Tibial nerve (tissue), 4 donors: ENCODE measurements around the gene ZBTB16. TPM values are rescaled to one million over a fixed set of nuclear protein-coding genes. Genes with fewer than 3 reads are reported as not detected.

Source experiments
- DNase-seq, 2 donors: peaks; one replicate each; pipeline ENCODE4 v3.0.0-alpha.2; 2019; ENCODE audit warnings: low spot score in 2 of 2
- H3K27ac ChIP-seq, 4 donors: fragments of 200-600 bp; sonication (generic) in 3 of 4; one replicate each; pipeline ENCODE4 v1.5.1; 2017 to 2019; ENCODE audit warnings: mild to moderate bottlenecking in 1 of 4
- H3K27me3 ChIP-seq, 2 donors: fragments of 200-600 bp; sonication (generic) in 1 of 2; one replicate each; pipeline versions ENCODE4 v1.5.1 to v1.6.0; 2017 to 2019
- H3K36me3 ChIP-seq, 3 donors: fragments of 200-600 bp; sonication (generic); one replicate each; pipeline ENCODE4 v1.5.1; 2018 to 2019
- H3K4me1 ChIP-seq, 4 donors: fragments of 200-600 bp; sonication (generic) in 3 of 4; one replicate each; pipeline ENCODE4 v1.5.1; 2017 to 2019
- H3K4me3 ChIP-seq, 4 donors: fragments of 200-600 bp; sonication (generic) in 3 of 4; one replicate each; pipeline ENCODE4 v1.5.1; 2017 to 2019; ENCODE audit warnings: mild to moderate bottlenecking in 1 of 4, moderate library complexity in 1 of 4
- H3K9me3 ChIP-seq, 4 donors: fragments of 200-600 bp; sonication (generic) in 3 of 4; one replicate each; pipeline ENCODE4 v1.5.1; 2017 to 2019
- CTCF ChIP-seq, 5 experiments: fragments of 200-600 bp in 3 of 5; fragments of 450-650 bp in 2 of 5; sonication (generic) in 3 of 5; IDR thresholded peaks; one replicate each; pipeline ENCODE4 v1.5.1; 2016 to 2019; ENCODE audit warnings: antibody characterized with exemption in 5 of 5, mild to moderate bottlenecking in 3 of 5, moderate library complexity in 2 of 5
- EP300 ChIP-seq, 2 donors: sonication (generic); formaldehyde crosslinking; IDR thresholded peaks; one replicate each; pipeline ENCODE4 v1.6.1; 2017; ENCODE audit warnings: antibody characterized with exemption in 2 of 2, mild to moderate bottlenecking in 1 of 2
- POLR2A ChIP-seq, 2 donors: fragments of 450-650 bp; IDR thresholded peaks; one replicate each; pipeline ENCODE4 v1.6.1; 2017; ENCODE audit warnings: antibody characterized with exemption in 2 of 2, mild to moderate bottlenecking in 2 of 2, moderate library complexity in 2 of 2
- WGBS, 2 donors: methylation state at CpG; one replicate each; pipeline ENCODE4 v1.1.5; 2018; 5-methylcytosine and 5-hydroxymethylcytosine counted together
- total RNA-seq, 4 donors: library from RNA; depleted of rRNA; stranded (reverse); fragments of >200 nt; gene quantifications; one replicate each; pipeline ENCODE4 v1.1.0, GENCODE V29; 2016

The ZBTB16 gene
- total RNA-seq, 4 donors from 2014 or later: 405 to 756 (median 580) TPM

DNA sequence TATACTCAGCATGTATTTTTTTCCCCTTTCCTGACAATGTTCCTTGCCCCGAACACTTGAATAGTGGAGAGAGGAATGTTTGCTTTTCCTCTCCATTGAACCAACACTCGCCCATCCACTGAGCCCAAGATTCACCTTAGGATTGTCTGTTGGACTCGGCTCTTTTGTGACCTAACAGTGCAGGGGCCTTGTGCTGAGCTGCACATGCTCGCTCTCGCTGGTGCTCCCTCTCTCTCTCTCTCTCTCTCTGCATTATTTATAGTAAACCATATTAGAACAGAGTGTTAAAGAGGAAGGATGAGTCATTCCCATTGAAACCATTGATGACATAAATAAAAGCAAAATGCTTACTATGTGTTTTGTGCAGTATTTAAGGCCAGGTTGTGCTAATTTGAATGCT lies 20.7 kb downstream of the ZBTB16 start:
- Histone ChIP-seq H3K9me3 (no peaks in the 10 kb centered on the region), H3K27ac (peak overlapping the region; percentile 39 to 81 (median 58)), H3K4me3 (peak overlapping the region in 1 of 4 donors; percentile 15), H3K36me3 (peaks cover 0 to 68% (median 0%) of the 10 kb centered on the region in 3 donors), H3K4me1 (peaks cover 0 to 100% (median 80%) of the 10 kb centered on the region in 4 donors), H3K27me3 (no peaks in the 10 kb centered on the region)
- TF ChIP-seq CTCF (IDR thresholded peaks at IDR 0.05): no peak
- TF ChIP-seq POLR2A (IDR thresholded peaks at IDR 0.05): peak in 1 of 2 donors; percentile 6
- peak; percentile 58 to 86 for TF ChIP-seq EP300 (IDR thresholded peaks at IDR 0.05)
- WGBS, 2 donors: 44 to 63% methylated on average over 5 of the region's 5 CpGs
- no peak for DNase-seq

DNA sequence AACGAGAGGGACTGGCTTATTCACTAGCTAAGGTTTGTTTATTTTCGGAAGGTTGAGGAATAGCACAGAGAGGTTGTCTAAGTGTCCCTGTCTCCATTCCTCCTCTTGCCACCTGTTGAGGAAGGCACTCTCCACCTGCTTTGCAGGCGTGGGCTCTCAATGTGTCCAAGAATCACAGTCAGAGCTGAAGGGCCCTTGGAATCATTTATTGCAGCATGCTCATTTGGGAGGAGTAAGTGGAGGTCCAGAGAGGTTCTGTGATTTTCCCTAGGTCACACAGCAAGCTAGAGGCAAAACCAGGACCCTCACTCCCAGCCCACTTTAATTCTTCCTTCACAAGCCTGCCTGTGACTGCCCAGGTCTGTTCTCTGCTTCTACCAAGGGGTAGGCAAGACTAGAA lies 21.3 kb downstream of the ZBTB16 start:
- Histone ChIP-seq H3K36me3 (peaks cover 0 to 66% (median 0%) of the 10 kb centered on the region in 3 donors), H3K4me3 (no peak overlapping the region), H3K27me3 (no peaks in the 10 kb centered on the region), H3K9me3 (no peaks in the 10 kb centered on the region), H3K4me1 (peaks cover 0 to 100% (median 81%) of the 10 kb centered on the region in 4 donors), H3K27ac (peak overlapping the region in 3 of 4 donors; percentile 6 to 81 (median 68))
- no peak for DNase-seq
- TF ChIP-seq EP300 (IDR thresholded peaks at IDR 0.05) (no peak), CTCF (IDR thresholded peaks at IDR 0.05) (no peak), POLR2A (IDR thresholded peaks at IDR 0.05) (no peak)
- WGBS, 2 donors: 87 to 91% methylated on average over 3 of the region's 3 CpGs

DNA sequence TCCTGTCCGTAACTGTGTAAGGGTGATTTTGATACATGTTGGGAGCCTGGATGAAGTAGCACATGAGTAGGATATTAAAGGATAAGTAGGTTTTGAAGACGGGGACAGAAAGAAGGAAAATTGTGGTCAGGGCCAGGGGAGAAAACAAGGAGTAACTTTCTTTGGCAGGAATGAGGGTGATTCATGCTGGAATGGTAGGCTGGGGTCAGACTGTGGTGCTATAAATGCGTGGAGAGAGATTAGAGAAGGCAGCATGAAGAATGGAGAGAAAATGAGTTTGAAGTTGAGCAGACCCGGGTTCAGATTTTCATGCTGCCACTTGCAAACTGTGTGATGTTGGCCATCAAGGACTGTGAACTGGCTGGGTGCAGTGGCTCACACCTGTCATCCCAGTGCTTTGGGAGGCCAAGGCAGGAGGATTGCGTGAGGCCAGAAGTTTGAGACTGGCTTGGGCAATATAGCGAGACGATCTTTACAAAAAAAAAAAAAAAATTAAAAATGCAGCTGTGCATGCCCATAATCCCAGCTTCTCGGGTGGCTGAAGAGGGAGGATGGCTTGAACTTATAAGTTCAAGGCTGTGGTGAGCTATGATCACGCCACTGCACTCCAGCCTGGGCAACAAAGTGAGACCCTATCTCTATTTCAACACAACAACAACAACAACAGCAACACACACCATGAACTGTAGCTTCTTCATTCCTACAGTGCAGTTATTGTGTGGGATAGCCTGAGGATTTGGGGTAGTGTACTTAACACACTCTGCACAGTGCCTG lies 22.3 kb downstream of the ZBTB16 start:
- H3K9me3 ChIP-seq: no peaks in the 10 kb centered on the region
- TF ChIP-seq EP300 (IDR thresholded peaks at IDR 0.05): no peak
- TF ChIP-seq POLR2A (IDR thresholded peaks at IDR 0.05): no peak
- no peak for TF ChIP-seq CTCF (IDR thresholded peaks at IDR 0.05)
- H3K27me3 ChIP-seq: no peaks in the 10 kb centered on the region
- no peak overlapping the region for H3K4me3 ChIP-seq
- 75 to 77% methylated on average over 9 of the region's 9 CpGs for WGBS, 2 donors
- H3K27ac ChIP-seq: peak overlapping the region in 2 of 4 donors; percentile 68 to 81
- DNase-seq: no peak
- H3K4me1 ChIP-seq: peaks cover 0 to 100% (median 76%) of the 10 kb centered on the region in 4 donors
- H3K36me3 ChIP-seq: peaks cover 0 to 67% (median 0%) of the 10 kb centered on the region in 3 donors

- H3K4me1 ChIP-seq: peaks cover 0 to 100% (median 75%) of the 10 kb centered on the region in 4 donors
- H3K9me3 ChIP-seq: no peaks in the 10 kb centered on the region
- H3K36me3 ChIP-seq: peaks cover 0 to 67% (median 0%) of the 10 kb centered on the region in 3 donors
- peak overlapping the region in 2 of 4 donors; percentile 28 to 68 for H3K27ac ChIP-seq
- 58 to 66% methylated on average over 6 of the region's 6 CpGs for WGBS, 2 donors
- no peaks in the 10 kb centered on the region for H3K27me3 ChIP-seq
- TF ChIP-seq EP300 (IDR thresholded peaks at IDR 0.05) (no peak), CTCF (IDR thresholded peaks at IDR 0.05) (no peak), POLR2A (IDR thresholded peaks at IDR 0.05) (no peak)
- no peak overlapping the region for H3K4me3 ChIP-seq
- DNase-seq: no peak
These were observed 22.9 kb downstream of the ZBTB16 start for GRCh38 chr11:114082415-114082748.

DNA sequence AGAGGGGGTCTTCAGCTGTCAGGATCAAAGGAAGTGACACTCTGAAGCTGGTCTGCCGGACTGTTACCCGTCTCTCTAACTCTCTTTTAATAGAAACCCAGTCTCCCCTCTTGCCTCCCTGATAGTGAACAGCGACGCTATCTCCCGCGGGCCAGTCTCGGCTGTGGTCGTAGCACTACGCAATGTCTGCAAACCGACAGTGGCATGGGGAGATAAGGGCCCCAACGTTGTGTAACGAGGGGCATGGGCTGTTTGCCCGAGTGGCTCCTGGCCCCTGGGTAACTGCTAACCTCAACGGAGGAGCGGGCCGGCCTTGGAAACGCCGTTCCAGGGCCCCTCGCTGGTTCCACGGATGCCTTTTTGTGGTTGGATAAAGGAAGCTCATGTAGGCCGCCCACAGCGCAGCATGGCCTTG lies 23.3 kb downstream of the ZBTB16 start:
- DNase-seq: no peak
- no peak for TF ChIP-seq POLR2A (IDR thresholded peaks at IDR 0.05)
- no peak for TF ChIP-seq CTCF (IDR thresholded peaks at IDR 0.05)
- TF ChIP-seq EP300 (IDR thresholded peaks at IDR 0.05): no peak
- Histone ChIP-seq H3K4me3 (no peak overlapping the region), H3K4me1 (peaks cover 0 to 100% (median 73%) of the 10 kb centered on the region in 4 donors), H3K27ac (peak overlapping the region in 2 of 4 donors; percentile 28 to 68), H3K27me3 (no peaks in the 10 kb centered on the region), H3K9me3 (no peaks in the 10 kb centered on the region), H3K36me3 (peaks cover 0 to 67% (median 0%) of the 10 kb centered on the region in 3 donors)
- WGBS, 2 donors: 83 to 85% methylated on average over 20 to 22 of the region's 22 CpGs
